MCF 10A (cell line): ENCODE data around the gene CLCA2. TPM values are rescaled to one million over a fixed set of nuclear protein-coding genes. Genes with fewer than 3 reads are reported as not detected.

Experiments
- BruUV-seq: library from RNA; stranded (reverse); fragments of 400-500 nt; replicated peaks from 2 replicates; lab custom pipeline; 2021; lab: Mats Ljungman, UMichigan
- CTCF ChIA-PET: fragments of 300-600 bp; sonication (Branson Sonifier 250); formaldehyde crosslinking; extraction: SDS; loops from one replicate; lab custom pipeline; 2021; ENCODE audit warnings: antibody characterized with exemption, inconsistent platforms; lab: Yijun Ruan, JAX
- POLR2A ChIA-PET: fragments of 300-600, 350-650 bp; sonication (Branson Sonifier 250); formaldehyde crosslinking; extraction: SDS; loops from one replicate; lab custom pipeline; 2020; ENCODE audit warnings: antibody characterized with exemption, inconsistent platforms; lab: Yijun Ruan, JAX
- DNase-seq: peaks from one replicate; pipeline ENCODE4 v3.0.0-alpha.2; 2018; ENCODE audit not compliant: unreplicated experiment
- H3K27ac Mint-ChIP-seq: one replicate; pipeline ENCODE4 v1.8.0; 2022; ENCODE audit warnings: mild to moderate bottlenecking, low read depth, mixed read lengths; ENCODE audit not compliant: unreplicated experiment
- H3K27me3 Mint-ChIP-seq: one replicate; pipeline ENCODE4 v1.8.0; 2022; ENCODE audit warnings: mixed read lengths; ENCODE audit not compliant: insufficient read depth, unreplicated experiment
- H3K36me3 Mint-ChIP-seq: one replicate; pipeline ENCODE4 v1.8.0; 2022; ENCODE audit warnings: mild to moderate bottlenecking, moderate library complexity, mixed read lengths; ENCODE audit not compliant: insufficient read depth, unreplicated experiment
- H3K4me1 Mint-ChIP-seq: one replicate; pipeline ENCODE4 v1.8.0; 2022; ENCODE audit warnings: mixed read lengths; ENCODE audit not compliant: insufficient read depth, unreplicated experiment
- H3K4me3 Mint-ChIP-seq: one replicate; pipeline ENCODE4 v1.8.0; 2022; ENCODE audit warnings: mild to moderate bottlenecking, moderate library complexity, mixed read lengths; ENCODE audit not compliant: unreplicated experiment
- H3K9me3 Mint-ChIP-seq: one replicate; pipeline ENCODE4 v1.8.0; 2022; ENCODE audit warnings: mixed read lengths; ENCODE audit not compliant: unreplicated experiment
- CTCF ChIP-seq: fragments of 200-600 bp; IDR thresholded peaks from one replicate; pipeline ENCODE4 v1.8.0; 2022; ENCODE audit warnings: antibody characterized with exemption, mild to moderate bottlenecking; ENCODE audit not compliant: unreplicated experiment
- intact Hi-C: fragments of 100-400 bp; cut with micrococcal nuclease; formaldehyde crosslinking; loops from 2 replicates; pipeline ENCODE4 v1.14.1; 2022
- total RNA-seq: library from RNA; stranded (reverse); gene quantifications from 2 replicates; pipeline ENCODE4 v1.2.3, GENCODE V29; 2022

CLCA2 gene
- total RNA-seq, 1 experiment from 2014 or later = 113 TPM

DNA sequence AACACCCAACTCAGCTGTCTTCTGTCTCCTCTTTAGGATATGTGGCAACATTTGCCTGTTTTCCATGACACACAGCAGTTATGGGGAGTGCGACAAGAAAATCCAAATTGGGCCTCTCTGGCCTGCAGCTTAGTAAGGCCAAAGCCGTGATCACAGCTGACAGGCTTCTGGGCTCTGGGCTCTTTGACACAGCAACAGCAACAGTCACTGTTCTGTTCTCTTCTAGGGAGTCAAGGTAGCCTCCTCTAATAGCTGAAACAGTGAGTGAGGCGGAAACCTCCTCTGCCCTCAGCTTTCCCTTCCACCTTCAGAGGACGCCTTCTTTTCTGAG is 63.8 kb downstream of the CLCA2 start:
- DNase-seq = no peak
- no peaks in the 10 kb centered on the region for H3K9me3 Mint-ChIP-seq
- CTCF ChIA-PET = interaction anchor here (1.5 to 5.9 kb wide), 4 partner anchors 9 to 21 kb away, joined by 5 to 58 read pairs (median 26); no protein-coding TSS in a partner anchor
- intact Hi-C loops = no loop called here
- no peaks in the 10 kb centered on the region for H3K36me3 Mint-ChIP-seq
- H3K4me3 Mint-ChIP-seq = no peak overlapping the region
- no peak for TF ChIP-seq CTCF
- POLR2A ChIA-PET = no interaction called here
- no peaks in the 10 kb centered on the region for H3K27me3 Mint-ChIP-seq
- no TSS peak for BruUV-seq
- H3K27ac Mint-ChIP-seq = peak overlapping the region; percentile 21
- no peaks in the 10 kb centered on the region for H3K4me1 Mint-ChIP-seq

- TF ChIP-seq CTCF = no peak
- ChIA-PET POLR2A (no interaction called here), CTCF (interaction anchor here (0.6 to 5.9 kb wide), 6 partner anchors 11 to 281 kb away, joined by 3 to 58 read pairs (median 4); no protein-coding TSS in a partner anchor)
- no TSS peak for BruUV-seq
- Mint-ChIP-seq H3K4me3 (no peak overlapping the region), H3K36me3 (no peaks in the 10 kb centered on the region), H3K4me1 (no peaks in the 10 kb centered on the region), H3K27ac (no peak overlapping the region), H3K9me3 (no peaks in the 10 kb centered on the region), H3K27me3 (no peaks in the 10 kb centered on the region)
- intact Hi-C loops = no loop called here
- no peak for DNase-seq
These were observed 65.4 kb downstream of the CLCA2 start for GRCh38 chr1:86489242-86489878.

GRCh38 chr1:86491171-86491950 is 67.4 kb downstream of the CLCA2 start:
- DNase-seq = no peak
- intact Hi-C loops = no loop called here
- no peaks in the 10 kb centered on the region for H3K36me3 Mint-ChIP-seq
- POLR2A ChIA-PET = no interaction called here
- no peak overlapping the region for H3K4me3 Mint-ChIP-seq
- H3K4me1 Mint-ChIP-seq = no peaks in the 10 kb centered on the region
- H3K27ac Mint-ChIP-seq = no peak overlapping the region
- H3K9me3 Mint-ChIP-seq = no peaks in the 10 kb centered on the region
- no peaks in the 10 kb centered on the region for H3K27me3 Mint-ChIP-seq
- no TSS peak for BruUV-seq
- CTCF ChIA-PET = interaction anchor here (5.6 to 5.9 kb wide), 2 partner anchors 9 to 17 kb away, joined by 45 to 58 read pairs; no protein-coding TSS in a partner anchor
- TF ChIP-seq CTCF = no peak

DNA sequence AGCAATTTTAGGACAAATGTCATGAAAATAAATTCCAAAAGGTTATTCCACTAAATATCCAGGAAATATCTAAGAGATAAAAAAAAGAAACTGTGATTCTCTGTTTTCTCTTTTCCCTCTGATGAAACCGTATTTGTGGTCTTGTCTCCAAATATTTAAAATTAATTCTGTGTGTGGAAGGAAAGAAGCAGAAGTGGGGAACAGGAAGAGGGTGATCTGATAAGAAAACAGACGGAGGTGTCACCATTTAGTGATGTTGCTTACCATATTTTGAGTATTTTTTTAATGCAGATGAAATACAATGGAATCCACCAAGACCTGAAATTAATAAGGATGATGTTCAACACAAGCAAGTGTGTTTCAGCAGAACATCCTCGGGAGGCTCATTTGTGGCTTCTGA is 74.3 kb downstream of the CLCA2 start:
- CTCF ChIA-PET = interaction anchor here (0.7 to 5.5 kb wide), 7 partner anchors 9 to 244 kb away, joined by 3 to 77 read pairs (median 4); no protein-coding TSS in a partner anchor
- no peaks in the 10 kb centered on the region for H3K9me3 Mint-ChIP-seq
- BruUV-seq = no TSS peak
- H3K27ac Mint-ChIP-seq = no peak overlapping the region
- peaks cover 11% of the 10 kb centered on the region for H3K27me3 Mint-ChIP-seq
- POLR2A ChIA-PET = no interaction called here
- no peak for TF ChIP-seq CTCF
- H3K4me3 Mint-ChIP-seq = no peak overlapping the region
- no peaks in the 10 kb centered on the region for H3K4me1 Mint-ChIP-seq
- intact Hi-C loops = no loop called here
- no peaks in the 10 kb centered on the region for H3K36me3 Mint-ChIP-seq
- DNase-seq = no peak
